Panc1 (cell line): ENCODE data around the gene FBXL17.

Experiments used
- POLR2AphosphoS5 ChIP-seq: IDR thresholded peaks from 2 replicates; pipeline ENCODE4 v1.6.1; 2012; ENCODE audit warnings: mild to moderate bottlenecking, low read depth, low read length, moderate library complexity
- TF ChIP-seq, protein P1 (sequence below): fragments of 450-650 bp; IDR thresholded peaks from 2 replicates; pipeline ENCODE4 v1.5.1; 2017; ENCODE audit warnings: mild to moderate bottlenecking
- TF ChIP-seq, protein P2 (sequence below), 2 experiments: IDR thresholded peaks; 2 replicates each; pipeline ENCODE4 v1.6.1; 2011 to 2012; ENCODE audit warnings: low read depth in 2 of 2, control low read depth in 1 of 2, low read length in 1 of 2, mild to moderate bottlenecking in 1 of 2, moderate library complexity in 1 of 2; ENCODE audit not compliant: insufficient read depth in 1 of 2

DNA sequence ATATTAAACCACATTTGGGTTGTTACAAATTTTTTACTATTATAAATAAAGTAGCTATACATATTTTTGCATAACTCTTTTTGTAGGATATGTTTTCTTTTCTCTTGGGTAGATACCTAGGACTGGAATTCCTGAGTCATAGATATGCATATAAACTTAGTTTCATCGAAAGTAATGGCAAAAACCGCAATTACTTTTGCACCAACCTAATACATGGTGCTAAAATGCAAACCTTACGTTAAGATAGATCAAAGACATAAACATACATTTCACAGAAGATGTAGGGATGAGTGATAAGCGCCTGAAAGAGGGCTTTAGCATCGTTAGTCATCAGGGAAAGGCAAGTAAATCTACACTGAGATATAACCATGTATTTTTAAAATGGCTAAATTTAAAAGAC is 532.8 kb downstream of the FBXL17 start:
- TF ChIP-seq, protein P1, sequence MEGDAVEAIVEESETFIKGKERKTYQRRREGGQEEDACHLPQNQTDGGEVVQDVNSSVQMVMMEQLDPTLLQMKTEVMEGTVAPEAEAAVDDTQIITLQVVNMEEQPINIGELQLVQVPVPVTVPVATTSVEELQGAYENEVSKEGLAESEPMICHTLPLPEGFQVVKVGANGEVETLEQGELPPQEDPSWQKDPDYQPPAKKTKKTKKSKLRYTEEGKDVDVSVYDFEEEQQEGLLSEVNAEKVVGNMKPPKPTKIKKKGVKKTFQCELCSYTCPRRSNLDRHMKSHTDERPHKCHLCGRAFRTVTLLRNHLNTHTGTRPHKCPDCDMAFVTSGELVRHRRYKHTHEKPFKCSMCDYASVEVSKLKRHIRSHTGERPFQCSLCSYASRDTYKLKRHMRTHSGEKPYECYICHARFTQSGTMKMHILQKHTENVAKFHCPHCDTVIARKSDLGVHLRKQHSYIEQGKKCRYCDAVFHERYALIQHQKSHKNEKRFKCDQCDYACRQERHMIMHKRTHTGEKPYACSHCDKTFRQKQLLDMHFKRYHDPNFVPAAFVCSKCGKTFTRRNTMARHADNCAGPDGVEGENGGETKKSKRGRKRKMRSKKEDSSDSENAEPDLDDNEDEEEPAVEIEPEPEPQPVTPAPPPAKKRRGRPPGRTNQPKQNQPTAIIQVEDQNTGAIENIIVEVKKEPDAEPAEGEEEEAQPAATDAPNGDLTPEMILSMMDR = no peak
- TF ChIP-seq POLR2AphosphoS5 = no peak
- TF ChIP-seq, protein P2, sequence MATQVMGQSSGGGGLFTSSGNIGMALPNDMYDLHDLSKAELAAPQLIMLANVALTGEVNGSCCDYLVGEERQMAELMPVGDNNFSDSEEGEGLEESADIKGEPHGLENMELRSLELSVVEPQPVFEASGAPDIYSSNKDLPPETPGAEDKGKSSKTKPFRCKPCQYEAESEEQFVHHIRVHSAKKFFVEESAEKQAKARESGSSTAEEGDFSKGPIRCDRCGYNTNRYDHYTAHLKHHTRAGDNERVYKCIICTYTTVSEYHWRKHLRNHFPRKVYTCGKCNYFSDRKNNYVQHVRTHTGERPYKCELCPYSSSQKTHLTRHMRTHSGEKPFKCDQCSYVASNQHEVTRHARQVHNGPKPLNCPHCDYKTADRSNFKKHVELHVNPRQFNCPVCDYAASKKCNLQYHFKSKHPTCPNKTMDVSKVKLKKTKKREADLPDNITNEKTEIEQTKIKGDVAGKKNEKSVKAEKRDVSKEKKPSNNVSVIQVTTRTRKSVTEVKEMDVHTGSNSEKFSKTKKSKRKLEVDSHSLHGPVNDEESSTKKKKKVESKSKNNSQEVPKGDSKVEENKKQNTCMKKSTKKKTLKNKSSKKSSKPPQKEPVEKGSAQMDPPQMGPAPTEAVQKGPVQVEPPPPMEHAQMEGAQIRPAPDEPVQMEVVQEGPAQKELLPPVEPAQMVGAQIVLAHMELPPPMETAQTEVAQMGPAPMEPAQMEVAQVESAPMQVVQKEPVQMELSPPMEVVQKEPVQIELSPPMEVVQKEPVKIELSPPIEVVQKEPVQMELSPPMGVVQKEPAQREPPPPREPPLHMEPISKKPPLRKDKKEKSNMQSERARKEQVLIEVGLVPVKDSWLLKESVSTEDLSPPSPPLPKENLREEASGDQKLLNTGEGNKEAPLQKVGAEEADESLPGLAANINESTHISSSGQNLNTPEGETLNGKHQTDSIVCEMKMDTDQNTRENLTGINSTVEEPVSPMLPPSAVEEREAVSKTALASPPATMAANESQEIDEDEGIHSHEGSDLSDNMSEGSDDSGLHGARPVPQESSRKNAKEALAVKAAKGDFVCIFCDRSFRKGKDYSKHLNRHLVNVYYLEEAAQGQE (IDR thresholded peaks at IDR 0.05; ENCODE audit: insufficient read depth in 1 of 2, low read depth in 2 of 2, low read length in 1 of 2) = no peak
